Activated CD4-positive, alpha-beta T cell treated with anti-CD3 and anti-CD28 coated beads, Interleukin-2, amount 10 ng/mL, durations not matched to agents 7 days and 5 days (primary cell): ENCODE measurements around the gene MXI1. TPM values are rescaled to one million over a fixed set of nuclear protein-coding genes. Genes with fewer than 3 reads are reported as not detected.
A peak's percentile ranks its signal among the peaks of the same experiment; 100 is the strongest.
"Not testable (repeated sequence)": the region's sequence is repeated elsewhere in the genome, so short reads cannot be mapped to it uniquely, and the experiment has no call there.

Experiments
- CTCF ChIA-PET: fragments of 350-600 bp; sonication (Branson Sonifier 250); formaldehyde crosslinking; loops from one replicate; lab custom pipeline; 2021; ENCODE audit warnings: antibody characterized with exemption; lab: Charles Lee
- POLR2A ChIA-PET: fragments of 350-600 bp; sonication (Branson Sonifier 250); formaldehyde crosslinking; loops from one replicate; lab custom pipeline; 2021; ENCODE audit warnings: antibody characterized with exemption; lab: Charles Lee
- DNase-seq: peaks from one replicate; pipeline ENCODE4 v3.0.0-alpha.2; 2020
- H3K27ac Mint-ChIP-seq: one replicate; pipeline ENCODE4 v1.8.0; 2021; ENCODE audit warnings: mild to moderate bottlenecking, moderate library complexity, mixed read lengths
- H3K27me3 Mint-ChIP-seq: one replicate; pipeline ENCODE4 v1.8.0; 2021; ENCODE audit warnings: mixed read lengths
- H3K36me3 Mint-ChIP-seq: one replicate; pipeline ENCODE4 v1.8.0; 2021; ENCODE audit warnings: low read depth, mixed read lengths
- H3K4me1 Mint-ChIP-seq: one replicate; pipeline ENCODE4 v1.8.0; 2021; ENCODE audit warnings: mixed read lengths
- H3K4me3 Mint-ChIP-seq: one replicate; pipeline ENCODE4 v1.8.0; 2021; ENCODE audit warnings: mild to moderate bottlenecking, moderate library complexity, mixed read lengths
- H3K9me3 Mint-ChIP-seq: one replicate; pipeline ENCODE4 v1.8.0; 2021; ENCODE audit warnings: mixed read lengths
- total RNA-seq, 2 experiments: library from RNA; stranded (reverse); gene quantifications; one replicate each; pipeline ENCODE4 v1.2.3, GENCODE V29; 2021

The MXI1 gene
- total RNA-seq, 2 experiments from 2014 or later, result 16.2 to 19.8 TPM

DNA sequence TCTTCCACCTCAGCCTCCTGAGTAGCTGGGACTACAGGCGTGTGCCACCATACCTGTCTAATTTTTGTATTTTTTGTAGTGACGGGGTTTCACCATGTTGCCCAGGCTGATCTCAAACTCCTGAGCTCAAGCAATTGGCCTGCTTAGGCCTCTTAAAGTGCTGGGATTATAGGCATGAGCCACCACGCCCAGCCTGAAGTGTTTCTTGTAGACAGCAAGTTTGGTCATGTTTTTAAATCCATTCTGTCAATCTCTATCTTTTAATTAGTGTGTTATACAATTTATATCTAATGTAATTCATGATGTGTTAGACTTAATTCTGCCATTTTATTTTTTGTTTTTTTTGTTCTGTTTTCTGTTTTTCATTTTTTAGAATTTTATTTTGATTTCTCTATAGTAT, 17.2 kb upstream of the MXI1 start:
- CTCF ChIA-PET, result interaction anchor here (1.4 to 2.8 kb wide), 2 partner anchors 11 to 33 kb away, joined by 4 to 11 read pairs; no protein-coding TSS in a partner anchor
- Mint-ChIP-seq H3K9me3 (peaks cover 2% of the 10 kb centered on the region), H3K4me3 (no peak overlapping the region), H3K4me1 (peaks cover 4% of the 10 kb centered on the region), H3K27me3 (peaks cover 60% of the 10 kb centered on the region), H3K27ac (no peak overlapping the region), H3K36me3 (peaks cover 7% of the 10 kb centered on the region)
- POLR2A ChIA-PET, result no interaction called here
- no peak for DNase-seq

DNA sequence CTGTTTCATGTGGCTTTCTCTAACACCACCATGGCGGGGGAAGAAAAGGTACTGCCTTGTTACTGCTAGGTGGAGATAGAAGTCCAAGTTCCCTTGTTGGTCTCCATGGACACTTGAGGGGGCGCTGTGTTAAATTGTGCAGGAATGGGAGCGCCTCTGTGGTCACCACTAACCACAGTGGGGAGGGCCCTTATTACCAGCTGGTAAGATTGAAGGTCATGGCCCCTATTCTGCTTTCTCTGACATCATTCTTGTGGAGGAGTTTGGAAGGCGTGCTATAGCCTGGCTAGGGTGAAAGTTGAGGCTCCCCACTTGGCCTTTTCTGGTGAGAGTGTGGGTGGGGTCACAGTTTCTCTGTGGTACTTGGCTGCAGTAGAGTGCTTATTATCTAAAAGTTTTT, 14.9 kb upstream of the MXI1 start:
- ChIA-PET CTCF (interaction anchor here (1.9 kb wide), 1 partner anchor 86 kb away, joined by 4 read pairs; no protein-coding TSS in a partner anchor), POLR2A (no interaction called here)
- Mint-ChIP-seq H3K9me3 (peaks cover 2% of the 10 kb centered on the region), H3K27me3 (peaks cover 53% of the 10 kb centered on the region), H3K27ac (no peak overlapping the region), H3K4me1 (peaks cover 4% of the 10 kb centered on the region), H3K36me3 (peaks cover 7% of the 10 kb centered on the region), H3K4me3 (no peak overlapping the region)
- no peak for DNase-seq

DNA sequence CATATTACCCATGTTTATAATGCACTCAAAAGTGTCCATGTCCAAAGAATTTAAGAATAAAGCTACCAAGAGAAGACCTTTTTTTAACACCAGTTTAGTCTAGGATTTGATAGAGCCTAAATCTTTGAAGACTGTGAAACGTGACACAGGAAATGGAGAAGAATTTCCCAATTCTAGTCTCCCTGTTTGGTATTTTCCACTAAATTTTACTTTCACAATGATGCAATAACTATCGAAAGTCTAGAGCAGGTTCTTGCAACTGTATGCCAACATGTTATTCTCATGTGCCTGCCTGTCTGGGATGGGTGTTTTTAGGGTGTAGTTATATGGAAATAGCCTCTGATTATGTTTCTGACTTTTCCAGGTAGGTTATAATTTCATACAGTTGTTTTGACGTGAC, 6.9 kb upstream of the MXI1 start:
- peaks cover 49% of the 10 kb centered on the region for H3K27me3 Mint-ChIP-seq
- CTCF ChIA-PET, result interaction anchor here (1.1 kb wide), 1 partner anchor 9 kb away, joined by 3 read pairs; no protein-coding TSS in a partner anchor

DNA sequence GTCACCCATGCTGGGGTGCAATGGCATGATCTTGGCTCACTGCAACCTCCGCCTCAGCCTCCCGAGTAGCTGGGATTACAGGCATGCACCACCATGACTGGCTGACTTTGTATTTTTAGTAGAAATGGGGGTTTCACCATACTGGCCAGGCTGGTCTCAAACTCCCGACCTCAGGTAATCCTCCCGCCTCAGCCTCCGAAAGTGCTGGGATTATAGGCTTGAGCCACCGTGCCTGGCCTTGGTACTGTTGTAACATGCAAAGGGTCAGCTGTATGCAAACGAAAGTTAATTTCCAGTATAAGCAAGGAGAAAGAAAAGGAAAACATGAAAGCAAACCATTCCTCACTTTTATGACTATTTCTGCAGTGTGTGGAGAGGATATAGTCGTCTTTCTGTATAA, 6.4 kb upstream of the MXI1 start:
- H3K4me3 Mint-ChIP-seq, DNase-seq, H3K4me1 Mint-ChIP-seq, H3K36me3 Mint-ChIP-seq, H3K9me3 Mint-ChIP-seq, POLR2A ChIA-PET, H3K27ac Mint-ChIP-seq: not testable (repeated sequence)
- CTCF ChIA-PET, result interaction anchor here (0.6 kb wide), 1 partner anchor 143 kb away, joined by 3 read pairs; no protein-coding TSS in a partner anchor
- H3K27me3 Mint-ChIP-seq, result peaks cover 51% of the 10 kb centered on the region

More for the DNA sequence above, 6.9 kb upstream of the MXI1 start:
- no peak overlapping the region for H3K4me3 Mint-ChIP-seq
- H3K4me1 Mint-ChIP-seq, result peaks cover 8% of the 10 kb centered on the region
- H3K27ac Mint-ChIP-seq, result no peak overlapping the region
- POLR2A ChIA-PET, result no interaction called here
- H3K9me3 Mint-ChIP-seq, result no peaks in the 10 kb centered on the region
- no peaks in the 10 kb centered on the region for H3K36me3 Mint-ChIP-seq
- DNase-seq, result no peak

DNA sequence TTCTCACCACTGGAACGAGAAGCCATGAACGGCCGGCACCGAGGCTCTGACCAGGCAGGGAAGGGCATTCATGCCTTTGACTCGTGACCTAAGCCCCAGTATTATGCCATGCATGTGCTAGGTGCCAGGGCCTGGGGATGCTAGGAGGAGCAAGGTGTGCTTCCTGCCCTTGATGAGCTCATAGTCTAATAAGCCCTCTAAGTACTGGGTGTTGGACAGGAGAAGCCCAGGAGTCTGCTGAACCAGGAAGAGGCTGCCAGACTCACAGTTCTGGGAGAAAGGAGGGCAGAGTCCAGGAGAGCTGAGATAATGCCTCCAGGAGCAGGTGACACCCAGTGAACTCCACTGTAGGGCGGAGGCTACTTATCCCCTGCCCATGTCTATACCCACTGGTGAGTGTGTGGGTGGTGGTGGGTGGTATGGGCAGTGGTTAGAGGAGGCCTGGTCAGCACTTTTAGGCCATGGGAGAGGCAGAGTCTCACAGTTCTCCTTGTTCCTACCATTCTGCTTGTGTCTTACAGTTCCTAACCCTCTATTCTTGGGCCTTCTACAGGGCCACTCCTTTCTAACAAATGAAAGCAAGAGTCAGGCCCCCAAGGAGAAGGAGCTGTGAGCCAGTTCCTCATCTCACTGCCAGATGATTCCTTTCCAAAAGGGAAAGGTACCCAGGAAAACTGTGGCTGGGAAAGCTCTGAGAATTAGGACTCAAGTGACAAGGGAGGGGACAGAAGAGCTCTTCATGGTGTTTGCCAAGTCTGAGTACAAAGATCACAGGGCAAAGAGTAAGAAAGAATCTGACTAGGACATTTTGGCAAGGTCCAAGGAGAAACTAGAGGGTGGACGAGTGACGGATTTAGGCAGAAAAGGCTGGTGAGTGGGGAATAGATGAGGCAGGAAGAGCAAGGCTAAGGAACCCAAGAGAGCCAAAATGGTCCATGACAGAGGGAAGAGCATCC, 3.6 kb upstream of the MXI1 start:
- no peak for DNase-seq
- ChIA-PET POLR2A (interaction anchor here (0.6 kb wide), 1 partner anchor 717 kb away, joined by 3 read pairs; no protein-coding TSS in a partner anchor), CTCF (interaction anchor here (0.9 to 1.2 kb wide), 4 partner anchors 15 to 66 kb away, joined by 3 to 4 read pairs (median 3); no protein-coding TSS in a partner anchor)
- Mint-ChIP-seq H3K4me3 (no peak overlapping the region), H3K9me3 (no peaks in the 10 kb centered on the region), H3K27ac (no peak overlapping the region), H3K36me3 (no peaks in the 10 kb centered on the region), H3K27me3 (peaks cover 50% of the 10 kb centered on the region), H3K4me1 (peaks cover 25% of the 10 kb centered on the region)

DNA sequence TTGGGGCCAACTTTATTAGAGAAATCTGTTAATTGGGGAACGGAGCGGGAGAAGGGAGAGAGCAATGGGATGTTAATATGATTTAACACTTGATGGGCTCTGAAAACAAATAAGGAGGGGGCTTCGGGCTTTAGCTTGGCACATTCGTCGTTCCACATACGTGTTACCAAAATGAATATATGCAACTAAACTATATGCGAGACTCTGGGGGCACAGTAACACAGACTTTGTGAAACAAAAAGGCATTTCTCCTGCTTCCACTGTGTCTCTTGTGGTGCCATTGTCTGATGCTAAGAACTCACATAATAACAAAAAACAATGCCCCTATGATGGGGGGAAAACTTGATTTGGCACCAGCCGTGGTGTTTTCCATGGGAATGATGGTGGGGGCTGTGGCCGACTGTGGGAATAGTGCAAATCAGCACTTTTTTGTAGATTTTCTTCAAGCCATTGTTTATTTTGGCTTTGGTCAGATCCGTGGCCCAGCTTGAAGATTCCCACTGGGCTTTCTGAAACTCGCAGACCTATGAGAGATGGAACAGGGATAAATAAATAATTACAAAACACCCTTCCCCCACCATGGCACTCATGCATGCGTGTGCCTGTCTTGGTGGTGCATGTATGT, 2.2 kb upstream of the MXI1 start:
- CTCF ChIA-PET, result interaction anchor here (0.5 to 9.1 kb wide), 3 partner anchors 16 to 90 kb away, joined by 3 to 109 read pairs (median 5); no protein-coding TSS in a partner anchor
- H3K27ac Mint-ChIP-seq, result no peak overlapping the region
- H3K9me3 Mint-ChIP-seq, result no peaks in the 10 kb centered on the region
- no peaks in the 10 kb centered on the region for H3K36me3 Mint-ChIP-seq
- no peak overlapping the region for H3K4me3 Mint-ChIP-seq
- peaks cover 42% of the 10 kb centered on the region for H3K27me3 Mint-ChIP-seq
- peaks cover 28% of the 10 kb centered on the region for H3K4me1 Mint-ChIP-seq
- no peak for DNase-seq
- POLR2A ChIA-PET, result no interaction called here

DNA sequence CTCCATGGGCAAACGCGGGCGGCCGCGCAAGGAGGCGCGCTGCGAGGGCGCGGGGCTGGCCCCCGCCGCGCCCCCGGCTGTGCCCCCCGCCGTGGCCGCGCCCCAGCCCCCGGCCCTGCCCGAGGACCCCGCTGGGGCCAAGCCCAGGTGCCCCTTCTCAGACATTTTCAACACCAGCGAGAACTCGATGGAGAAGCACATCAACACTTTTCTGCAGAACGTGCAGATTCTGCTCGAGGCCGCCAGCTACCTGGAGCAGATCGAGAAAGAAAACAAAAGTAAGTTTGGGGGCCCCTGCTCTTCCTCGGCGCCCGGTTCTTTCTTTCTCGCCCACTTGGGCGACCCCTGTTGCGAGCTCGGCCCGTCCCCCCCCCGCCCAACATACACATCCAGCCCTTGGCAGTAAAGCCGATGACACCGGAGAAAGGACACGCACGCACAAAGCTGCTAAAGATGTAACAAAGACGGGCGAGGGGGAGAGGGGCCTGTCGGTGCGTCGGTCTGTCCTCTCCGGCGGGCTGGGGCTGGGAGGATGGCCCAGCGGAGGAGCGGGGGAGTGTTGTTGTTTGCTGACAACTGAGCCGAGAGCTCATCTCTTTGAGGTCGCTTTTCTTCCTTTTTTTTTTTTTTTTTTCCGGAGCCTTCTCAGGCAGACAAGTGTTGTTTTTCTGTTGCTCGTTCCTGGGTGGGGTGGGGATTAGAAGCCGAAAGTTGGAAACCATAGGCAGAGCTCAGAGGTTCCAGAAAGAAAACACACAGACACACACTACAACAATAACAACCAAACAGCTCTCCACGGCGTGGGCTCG, 604 bp downstream of the MXI1 start:
- ChIA-PET CTCF (interaction anchor here (0.6 to 9.1 kb wide), 10 partner anchors 12 to 352 kb away, joined by 3 to 109 read pairs (median 4); partner anchors contain the start of gene SMNDC1), POLR2A (interaction anchor here (0.6 kb wide), 1 partner anchor 10 kb away, joined by 3 read pairs; no protein-coding TSS in a partner anchor)
- Mint-ChIP-seq H3K4me3 (peak overlapping the region; percentile 90), H3K27me3 (peaks cover 29% of the 10 kb centered on the region), H3K4me1 (peaks cover 43% of the 10 kb centered on the region), H3K9me3 (no peaks in the 10 kb centered on the region), H3K36me3 (peaks cover 6% of the 10 kb centered on the region), H3K27ac (peak overlapping the region; percentile 97)
- peak; percentile 63 for DNase-seq

DNA sequence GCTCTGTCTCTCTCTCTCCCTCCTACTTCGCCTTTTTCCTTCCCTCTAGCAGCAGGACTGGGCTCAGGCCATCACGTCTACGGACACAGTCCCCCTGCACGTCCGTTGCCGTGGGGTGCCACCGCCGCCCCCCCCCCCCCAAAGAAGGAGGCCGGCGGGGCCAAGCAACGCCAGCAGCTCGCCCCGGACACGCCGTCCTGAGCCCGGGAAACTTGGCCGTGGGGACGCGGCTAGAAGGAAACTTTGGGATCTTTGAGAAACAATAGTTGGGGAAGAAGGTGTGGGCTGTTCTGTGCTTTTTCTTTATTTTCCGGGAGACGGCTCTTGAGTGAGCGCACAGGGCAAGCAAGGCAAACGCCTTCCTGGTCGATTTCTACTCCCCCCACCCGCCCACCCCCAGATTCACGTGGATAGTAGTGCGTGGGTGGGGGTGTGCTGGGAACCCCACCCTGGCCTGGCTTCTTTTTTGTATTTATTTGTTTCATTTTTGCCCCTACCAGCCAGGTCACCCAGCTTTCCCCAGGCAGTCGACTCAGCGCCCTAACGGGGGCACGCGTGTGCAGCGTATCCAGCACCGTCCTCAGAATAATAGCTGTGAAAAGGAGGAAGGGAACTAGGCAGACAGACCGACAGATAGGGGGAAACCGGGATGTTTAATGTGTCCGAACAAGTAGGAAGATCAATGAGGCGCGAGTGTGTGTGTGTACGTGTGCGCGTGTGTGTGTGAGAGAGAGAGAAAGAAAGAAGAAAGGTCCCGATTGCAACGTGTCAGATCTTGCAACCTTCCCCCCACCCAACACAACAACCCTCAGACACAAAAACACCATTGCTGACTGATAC, 1.4 kb downstream of the MXI1 start:
- CTCF ChIA-PET, result interaction anchor here (0.8 to 9.1 kb wide), 10 partner anchors 12 to 96 kb away, joined by 3 to 109 read pairs (median 4); partner anchors contain the start of gene SMNDC1
- Mint-ChIP-seq H3K36me3 (peaks cover 8% of the 10 kb centered on the region), H3K9me3 (no peaks in the 10 kb centered on the region), H3K27ac (peak overlapping the region; percentile 97), H3K27me3 (peaks cover 23% of the 10 kb centered on the region), H3K4me1 (peaks cover 51% of the 10 kb centered on the region), H3K4me3 (peak overlapping the region; percentile 90)
- DNase-seq, result no peak
- POLR2A ChIA-PET, result no interaction called here

DNA sequence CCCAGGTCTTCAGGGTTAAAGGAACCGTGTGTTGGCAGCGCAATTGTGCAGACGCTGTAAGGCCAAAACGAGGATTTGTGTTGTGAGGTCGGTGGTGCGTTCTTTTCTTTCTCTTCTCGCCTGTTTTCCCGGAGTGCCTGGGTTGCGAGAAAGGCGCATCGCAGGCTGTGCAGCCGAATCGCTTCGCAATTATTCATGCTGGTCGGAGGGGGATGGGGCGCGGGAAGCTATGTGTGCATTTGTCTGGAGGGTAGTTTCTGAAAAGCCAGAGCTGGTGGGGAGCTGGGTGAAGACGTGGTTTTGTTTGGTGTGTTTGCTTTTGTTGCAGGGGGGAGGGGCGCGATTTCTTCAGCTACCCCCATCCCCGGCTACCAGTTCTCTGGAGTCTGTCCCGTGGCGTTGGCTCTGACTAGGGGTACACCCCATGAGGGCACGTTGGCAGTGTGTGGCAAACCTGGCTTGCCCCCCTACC, 2.1 kb downstream of the MXI1 start:
- peak overlapping the region; percentile 90 for H3K4me3 Mint-ChIP-seq
- peaks cover 8% of the 10 kb centered on the region for H3K36me3 Mint-ChIP-seq

DNA sequence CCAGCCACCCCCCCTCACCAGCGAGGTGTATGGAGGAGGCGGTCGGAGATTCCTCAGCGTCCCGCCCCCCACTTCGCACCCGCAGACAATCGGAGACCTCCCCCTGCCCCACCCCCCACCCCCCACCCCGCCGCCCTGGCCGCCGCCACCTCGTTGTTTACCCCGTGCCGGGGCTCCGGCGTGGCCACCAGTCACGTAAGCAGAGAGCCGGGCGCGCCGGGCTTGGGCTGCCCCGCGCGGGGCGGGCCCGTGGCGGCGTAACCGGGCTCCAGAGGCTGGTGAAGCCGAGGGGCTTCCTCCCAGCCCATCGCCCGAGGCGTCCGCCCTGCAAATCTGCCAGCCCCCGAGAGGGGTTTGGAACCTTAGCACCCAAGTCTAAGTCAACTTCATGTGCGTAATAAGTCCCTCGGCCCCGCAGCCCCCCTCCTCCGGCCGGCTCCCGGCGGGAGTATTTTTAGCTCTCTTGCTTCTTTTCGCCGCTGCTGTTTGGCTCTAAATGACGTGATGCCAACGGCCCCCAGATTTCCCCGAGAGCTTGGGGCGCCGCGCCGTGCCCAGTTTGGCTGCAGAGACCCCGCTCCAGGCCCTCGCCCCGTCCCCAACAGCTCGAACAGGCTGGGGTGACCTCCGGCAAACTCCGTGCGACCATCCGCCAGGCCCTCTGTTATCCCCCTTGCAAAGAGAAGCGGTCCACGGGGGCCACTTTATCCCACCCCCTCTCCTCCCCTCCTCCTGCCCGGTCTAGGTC, 2.7 kb downstream of the MXI1 start:
- Mint-ChIP-seq H3K4me3 (peak overlapping the region; percentile 95), H3K36me3 (peaks cover 8% of the 10 kb centered on the region)
- CTCF ChIA-PET, result interaction anchor here (0.9 to 9.1 kb wide), 6 partner anchors 11 to 63 kb away, joined by 3 to 109 read pairs (median 4); no protein-coding TSS in a partner anchor

More for the DNA sequence above, 2.1 kb downstream of the MXI1 start:
- no peaks in the 10 kb centered on the region for H3K9me3 Mint-ChIP-seq
- H3K4me1 Mint-ChIP-seq, result peaks cover 58% of the 10 kb centered on the region
- peak; percentile 73 for DNase-seq
- POLR2A ChIA-PET, result interaction anchor here (0.7 kb wide), 1 partner anchor 12 kb away, joined by 3 read pairs; no protein-coding TSS in a partner anchor
- CTCF ChIA-PET, result interaction anchor here (0.9 to 9.1 kb wide), 7 partner anchors 12 to 72 kb away, joined by 3 to 109 read pairs (median 4); no protein-coding TSS in a partner anchor
- peak overlapping the region; percentile 97 for H3K27ac Mint-ChIP-seq
- H3K27me3 Mint-ChIP-seq, result peaks cover 18% of the 10 kb centered on the region

More for the DNA sequence above, 2.7 kb downstream of the MXI1 start:
- POLR2A ChIA-PET, result interaction anchor here (0.7 kb wide), 1 partner anchor 12 kb away, joined by 3 read pairs; no protein-coding TSS in a partner anchor
- peaks cover 15% of the 10 kb centered on the region for H3K27me3 Mint-ChIP-seq
- H3K27ac Mint-ChIP-seq, result peak overlapping the region; percentile 97
- H3K4me1 Mint-ChIP-seq, result peaks cover 61% of the 10 kb centered on the region
- H3K9me3 Mint-ChIP-seq, result no peaks in the 10 kb centered on the region
- no peak for DNase-seq
